A549 treated with AZD9567 at 1 μM for 4 hours (cell line): Measurements from ENCODE around the gene PLXNA4. TPM values are rescaled to one million over a fixed set of nuclear protein-coding genes. Genes with fewer than 3 reads are reported as not detected.

Source experiments
- total RNA-seq: library from RNA; stranded (reverse); fragments of 200-300 nt; extraction: Qiagen RNA extraction; gene quantifications from 5 replicates; pipeline ENCODE4 v1.2.3, GENCODE V29; 2022; ENCODE audit not compliant: insufficient read depth

PLXNA4 gene, protein sequence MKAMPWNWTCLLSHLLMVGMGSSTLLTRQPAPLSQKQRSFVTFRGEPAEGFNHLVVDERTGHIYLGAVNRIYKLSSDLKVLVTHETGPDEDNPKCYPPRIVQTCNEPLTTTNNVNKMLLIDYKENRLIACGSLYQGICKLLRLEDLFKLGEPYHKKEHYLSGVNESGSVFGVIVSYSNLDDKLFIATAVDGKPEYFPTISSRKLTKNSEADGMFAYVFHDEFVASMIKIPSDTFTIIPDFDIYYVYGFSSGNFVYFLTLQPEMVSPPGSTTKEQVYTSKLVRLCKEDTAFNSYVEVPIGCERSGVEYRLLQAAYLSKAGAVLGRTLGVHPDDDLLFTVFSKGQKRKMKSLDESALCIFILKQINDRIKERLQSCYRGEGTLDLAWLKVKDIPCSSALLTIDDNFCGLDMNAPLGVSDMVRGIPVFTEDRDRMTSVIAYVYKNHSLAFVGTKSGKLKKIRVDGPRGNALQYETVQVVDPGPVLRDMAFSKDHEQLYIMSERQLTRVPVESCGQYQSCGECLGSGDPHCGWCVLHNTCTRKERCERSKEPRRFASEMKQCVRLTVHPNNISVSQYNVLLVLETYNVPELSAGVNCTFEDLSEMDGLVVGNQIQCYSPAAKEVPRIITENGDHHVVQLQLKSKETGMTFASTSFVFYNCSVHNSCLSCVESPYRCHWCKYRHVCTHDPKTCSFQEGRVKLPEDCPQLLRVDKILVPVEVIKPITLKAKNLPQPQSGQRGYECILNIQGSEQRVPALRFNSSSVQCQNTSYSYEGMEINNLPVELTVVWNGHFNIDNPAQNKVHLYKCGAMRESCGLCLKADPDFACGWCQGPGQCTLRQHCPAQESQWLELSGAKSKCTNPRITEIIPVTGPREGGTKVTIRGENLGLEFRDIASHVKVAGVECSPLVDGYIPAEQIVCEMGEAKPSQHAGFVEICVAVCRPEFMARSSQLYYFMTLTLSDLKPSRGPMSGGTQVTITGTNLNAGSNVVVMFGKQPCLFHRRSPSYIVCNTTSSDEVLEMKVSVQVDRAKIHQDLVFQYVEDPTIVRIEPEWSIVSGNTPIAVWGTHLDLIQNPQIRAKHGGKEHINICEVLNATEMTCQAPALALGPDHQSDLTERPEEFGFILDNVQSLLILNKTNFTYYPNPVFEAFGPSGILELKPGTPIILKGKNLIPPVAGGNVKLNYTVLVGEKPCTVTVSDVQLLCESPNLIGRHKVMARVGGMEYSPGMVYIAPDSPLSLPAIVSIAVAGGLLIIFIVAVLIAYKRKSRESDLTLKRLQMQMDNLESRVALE (N-terminal part only)
- 0.14 to 0.48 TPM (median 0.29 TPM) in 5 replicates for total RNA-seq

DNA sequence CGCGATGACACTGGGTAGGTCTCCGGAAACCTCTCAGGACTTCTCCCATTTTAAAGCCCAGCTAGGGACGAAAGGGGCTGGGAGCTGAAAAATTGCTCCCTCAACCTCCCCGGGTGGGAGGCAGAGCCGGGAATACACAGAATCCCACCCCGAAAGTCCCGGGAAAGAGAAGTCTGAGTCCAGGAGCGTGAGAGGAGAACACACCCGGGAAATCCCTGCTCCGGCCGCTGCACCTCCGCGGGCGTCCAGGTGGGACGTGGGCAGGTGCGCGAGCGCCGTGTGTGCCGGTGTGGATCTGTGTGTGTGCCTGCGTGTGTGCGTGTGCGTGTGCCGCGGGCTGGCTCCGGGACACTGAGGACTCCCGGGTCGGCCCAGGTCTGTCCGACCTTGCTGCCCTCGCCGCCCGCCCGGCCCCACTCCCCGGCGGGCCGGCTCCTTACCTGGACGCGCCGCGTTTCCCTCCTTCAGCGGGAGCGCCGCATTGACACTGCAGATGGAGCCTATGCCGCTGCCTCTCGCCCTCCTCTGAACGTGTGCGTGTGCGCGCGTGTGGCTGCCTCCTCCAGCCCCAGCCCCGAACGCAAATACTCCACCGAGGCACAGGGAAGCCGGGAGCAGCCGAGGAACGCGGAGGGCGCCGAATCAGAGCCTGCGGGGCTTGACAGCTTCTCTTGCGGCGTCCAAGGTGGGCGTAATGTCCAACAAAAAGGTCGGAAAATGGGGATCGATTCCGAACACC lies at the start of gene PLXNA4:
TSS of gene PLXNA4 (minus strand) at position 489 of the 739 bp plus-strand sequence. CDS start 67,777 bp downstream, outside the sequence.

